Mesothelial cell of epicardium (in vitro differentiated cells): Measurements from ENCODE around the gene NUP58. TPM values are rescaled to one million over a fixed set of nuclear protein-coding genes. Genes with fewer than 3 reads are reported as not detected.

Experiments used
- DNase-seq, 2 experiments: peaks; one replicate each; pipeline ENCODE4 v3.0.0; 2021; ENCODE audit warnings: low spot score in 2 of 2; ENCODE audit not compliant: unreplicated experiment in 2 of 2
- H3K27ac Mint-ChIP-seq: 2 replicates; pipeline ENCODE4 v1.8.0; 2021; ENCODE audit warnings: mixed read lengths
- H3K27me3 Mint-ChIP-seq: 2 replicates; pipeline ENCODE4 v1.8.0; 2021; ENCODE audit warnings: low read depth, mixed read lengths
- H3K36me3 Mint-ChIP-seq: 2 replicates; pipeline ENCODE4 v1.8.0; 2021; ENCODE audit warnings: mixed read lengths
- H3K4me1 Mint-ChIP-seq: 2 replicates; pipeline ENCODE4 v1.8.0; 2021; ENCODE audit warnings: mixed read lengths
- H3K4me3 Mint-ChIP-seq: 2 replicates; pipeline ENCODE4 v1.8.0; 2021; ENCODE audit warnings: mild to moderate bottlenecking, moderate library complexity, mixed read lengths
- H3K9me3 Mint-ChIP-seq: 2 replicates; pipeline ENCODE4 v1.8.0; 2021; ENCODE audit warnings: mixed read lengths
- total RNA-seq: library from RNA; stranded (reverse); gene quantifications from 3 replicates; pipeline ENCODE4 v1.2.1, GENCODE V29; 2021
- TF ChIP-seq, protein P1 (sequence below): fragments of 200-600 bp; sonication (generic); IDR thresholded peaks from one replicate; pipeline ENCODE4 v1.5.0; 2021; ENCODE audit warnings: antibody characterized with exemption; ENCODE audit not compliant: unreplicated experiment

NUP58 gene
- total RNA-seq, 1 donor from 2014 or later: 60.3 TPM

DNA sequence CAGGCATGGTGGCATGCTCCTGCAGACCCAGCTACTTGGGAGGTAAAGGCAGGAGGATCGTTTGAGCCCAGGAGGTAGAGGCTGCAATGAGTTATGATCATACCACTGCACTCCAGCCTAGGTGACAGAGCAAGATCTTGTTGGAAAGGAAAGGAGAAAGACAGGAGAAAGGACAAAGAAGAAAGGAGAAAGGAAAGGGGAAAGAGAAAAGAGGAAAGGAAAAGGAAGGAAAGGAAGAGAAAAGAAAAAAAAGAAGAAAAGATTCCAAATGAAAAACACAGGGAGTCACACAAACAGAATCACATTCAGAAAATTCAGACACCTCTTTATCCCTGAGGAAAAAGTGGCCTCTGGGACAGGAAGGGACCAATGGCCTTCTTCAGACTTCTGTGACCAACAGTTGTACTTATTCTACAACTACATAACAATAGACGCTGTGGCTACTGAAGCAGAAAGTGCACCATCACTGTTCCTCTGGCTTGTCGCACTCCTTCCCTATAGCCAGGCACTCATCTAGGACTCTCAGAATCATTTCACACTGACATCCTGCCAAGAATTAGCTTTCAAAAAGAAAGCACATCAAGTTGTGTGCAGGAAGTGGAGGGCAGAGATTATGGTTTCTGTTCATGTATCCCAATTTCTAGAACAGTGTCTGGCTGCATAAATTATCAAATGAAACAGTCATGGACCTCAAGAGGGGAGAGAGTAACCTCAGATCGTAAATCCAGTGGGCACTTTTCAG is 20.1 kb upstream of the NUP58 start:
- Mint-ChIP-seq H3K36me3 (peaks cover 6% of the 10 kb centered on the region), H3K4me3 (no peak overlapping the region)

GRCh38 chr13:25281935-25282332 is 19.5 kb upstream of the NUP58 start:
- H3K4me3 Mint-ChIP-seq: no peak overlapping the region

More for the DNA sequence above, 20.1 kb upstream of the NUP58 start:
- H3K27me3 Mint-ChIP-seq: no peaks in the 10 kb centered on the region
- no peaks in the 10 kb centered on the region for H3K9me3 Mint-ChIP-seq
- no peak overlapping the region for H3K27ac Mint-ChIP-seq
- DNase-seq: no peak
- TF ChIP-seq, protein P1, sequence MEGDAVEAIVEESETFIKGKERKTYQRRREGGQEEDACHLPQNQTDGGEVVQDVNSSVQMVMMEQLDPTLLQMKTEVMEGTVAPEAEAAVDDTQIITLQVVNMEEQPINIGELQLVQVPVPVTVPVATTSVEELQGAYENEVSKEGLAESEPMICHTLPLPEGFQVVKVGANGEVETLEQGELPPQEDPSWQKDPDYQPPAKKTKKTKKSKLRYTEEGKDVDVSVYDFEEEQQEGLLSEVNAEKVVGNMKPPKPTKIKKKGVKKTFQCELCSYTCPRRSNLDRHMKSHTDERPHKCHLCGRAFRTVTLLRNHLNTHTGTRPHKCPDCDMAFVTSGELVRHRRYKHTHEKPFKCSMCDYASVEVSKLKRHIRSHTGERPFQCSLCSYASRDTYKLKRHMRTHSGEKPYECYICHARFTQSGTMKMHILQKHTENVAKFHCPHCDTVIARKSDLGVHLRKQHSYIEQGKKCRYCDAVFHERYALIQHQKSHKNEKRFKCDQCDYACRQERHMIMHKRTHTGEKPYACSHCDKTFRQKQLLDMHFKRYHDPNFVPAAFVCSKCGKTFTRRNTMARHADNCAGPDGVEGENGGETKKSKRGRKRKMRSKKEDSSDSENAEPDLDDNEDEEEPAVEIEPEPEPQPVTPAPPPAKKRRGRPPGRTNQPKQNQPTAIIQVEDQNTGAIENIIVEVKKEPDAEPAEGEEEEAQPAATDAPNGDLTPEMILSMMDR: no peak
- peaks cover 24% of the 10 kb centered on the region for H3K4me1 Mint-ChIP-seq

GRCh38 chr13:25286308-25286968 is 15.0 kb upstream of the NUP58 start:
- Mint-ChIP-seq H3K9me3 (no peaks in the 10 kb centered on the region), H3K27ac (peak overlapping the region; percentile 96), H3K4me1 (peaks cover 12% of the 10 kb centered on the region), H3K27me3 (peaks cover 14% of the 10 kb centered on the region), H3K36me3 (peaks cover 3% of the 10 kb centered on the region), H3K4me3 (peak overlapping the region; percentile 96)
- no peak for DNase-seq
- TF ChIP-seq, protein P1: no peak

More at GRCh38 chr13:25281935-25282332, 19.5 kb upstream of the NUP58 start:
- TF ChIP-seq, protein P1: no peak
- Mint-ChIP-seq H3K36me3 (peaks cover 6% of the 10 kb centered on the region), H3K9me3 (no peaks in the 10 kb centered on the region), H3K27me3 (no peaks in the 10 kb centered on the region), H3K27ac (no peak overlapping the region), H3K4me1 (peaks cover 26% of the 10 kb centered on the region)
- no peak for DNase-seq

GRCh38 chr13:25286969-25287961 is 14.2 kb upstream of the NUP58 start, which contains the start of gene MTMR6:
TSS of gene MTMR6 (minus strand) at chr13:25287488. CDS start at chr13:25287247, 241 bp downstream.
- Mint-ChIP-seq H3K4me3 (peak within 1 kb of the TSS; percentile 96), H3K4me1 (peaks cover 8% of the 10 kb centered on the region), H3K36me3 (peaks cover 3% of the 10 kb centered on the region), H3K27ac (peak within 1 kb of the TSS; percentile 96), H3K9me3 (no peaks in the 10 kb centered on the region), H3K27me3 (peaks cover 15% of the 10 kb centered on the region)
- TF ChIP-seq, protein P1: peak; percentile 100
- DNase-seq: peak; percentile 87 to 99

DNA sequence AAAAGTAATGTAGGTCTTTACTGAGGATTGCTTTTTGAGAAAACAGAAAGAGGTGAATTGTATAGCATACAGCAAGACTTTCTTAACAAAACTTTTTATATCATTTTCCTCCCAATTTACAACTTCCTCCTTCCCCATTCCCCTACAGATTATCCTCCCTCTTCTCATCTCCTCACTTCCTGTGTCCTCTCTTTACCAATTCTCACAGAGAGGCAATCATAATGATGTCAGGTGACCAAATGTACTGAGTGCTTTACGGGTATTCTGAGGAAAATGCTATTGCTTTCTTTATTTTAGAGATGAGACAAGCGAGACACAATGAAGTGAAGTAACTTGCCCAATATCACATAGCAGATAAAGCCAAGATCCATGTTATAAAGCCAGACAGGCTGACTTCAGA is 12.5 kb upstream of the NUP58 start:
- DNase-seq: no peak
- H3K9me3 Mint-ChIP-seq: no peaks in the 10 kb centered on the region
- H3K4me1 Mint-ChIP-seq: peaks cover 8% of the 10 kb centered on the region
- TF ChIP-seq, protein P1: no peak
- H3K4me3 Mint-ChIP-seq: no peak overlapping the region
- peaks cover 15% of the 10 kb centered on the region for H3K27me3 Mint-ChIP-seq
- H3K27ac Mint-ChIP-seq: no peak overlapping the region
- no peaks in the 10 kb centered on the region for H3K36me3 Mint-ChIP-seq
